Measurements from ENCODE around the gene MATN4. TPM values are rescaled to one million over a fixed set of nuclear protein-coding genes. Genes with fewer than 3 reads are reported as not detected.

MATN4 gene
- total and polyA plus RNA-seq, 3 donors from 2014 or later = 1.1 to 3.5 (median 2.8) TPM

DNA sequence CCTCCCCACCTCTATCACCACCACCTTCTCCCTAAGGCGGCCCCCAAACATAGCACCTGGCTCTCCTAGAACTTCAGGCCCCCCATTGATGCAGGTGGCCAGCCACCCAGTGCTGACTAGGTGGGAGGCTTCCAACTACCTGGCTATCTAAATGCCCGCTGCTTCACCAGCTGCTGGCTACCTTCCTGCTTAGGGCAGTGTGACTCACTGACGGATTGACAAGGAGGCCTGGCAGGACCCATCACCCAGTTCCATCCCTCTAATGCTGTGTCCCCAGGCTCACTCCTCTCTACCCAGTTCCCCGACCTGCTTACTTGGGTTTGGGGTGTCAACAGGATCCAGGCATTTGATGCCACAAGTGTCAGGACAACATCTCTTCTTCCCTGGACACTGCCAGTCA lies 54.8 kb downstream of the MATN4 start:
- Histone ChIP-seq H3K27ac (no peak overlapping the region), H3K9me3 (no peaks in the 10 kb centered on the region), H3K4me3 (no peak overlapping the region), H3K36me3 (ENCODE audit: low read depth, missing control alignments) (no peaks in the 10 kb centered on the region), H3K4me1 (no peaks in the 10 kb centered on the region), H3K27me3 (no peaks in the 10 kb centered on the region)
- 82 to 98% methylated on average over 4 of the region's 4 CpGs for WGBS, 2 donors
- DNase-seq = no peak
- intact Hi-C loops (cut with DNase I; ENCODE audit: low total_unique reads) = no loop called here
- TF ChIP-seq POLR2A (IDR thresholded peaks at IDR 0.05) = no peak
- TF ChIP-seq, protein P1, sequence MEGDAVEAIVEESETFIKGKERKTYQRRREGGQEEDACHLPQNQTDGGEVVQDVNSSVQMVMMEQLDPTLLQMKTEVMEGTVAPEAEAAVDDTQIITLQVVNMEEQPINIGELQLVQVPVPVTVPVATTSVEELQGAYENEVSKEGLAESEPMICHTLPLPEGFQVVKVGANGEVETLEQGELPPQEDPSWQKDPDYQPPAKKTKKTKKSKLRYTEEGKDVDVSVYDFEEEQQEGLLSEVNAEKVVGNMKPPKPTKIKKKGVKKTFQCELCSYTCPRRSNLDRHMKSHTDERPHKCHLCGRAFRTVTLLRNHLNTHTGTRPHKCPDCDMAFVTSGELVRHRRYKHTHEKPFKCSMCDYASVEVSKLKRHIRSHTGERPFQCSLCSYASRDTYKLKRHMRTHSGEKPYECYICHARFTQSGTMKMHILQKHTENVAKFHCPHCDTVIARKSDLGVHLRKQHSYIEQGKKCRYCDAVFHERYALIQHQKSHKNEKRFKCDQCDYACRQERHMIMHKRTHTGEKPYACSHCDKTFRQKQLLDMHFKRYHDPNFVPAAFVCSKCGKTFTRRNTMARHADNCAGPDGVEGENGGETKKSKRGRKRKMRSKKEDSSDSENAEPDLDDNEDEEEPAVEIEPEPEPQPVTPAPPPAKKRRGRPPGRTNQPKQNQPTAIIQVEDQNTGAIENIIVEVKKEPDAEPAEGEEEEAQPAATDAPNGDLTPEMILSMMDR (IDR thresholded peaks at IDR 0.05) = no peak

DNA sequence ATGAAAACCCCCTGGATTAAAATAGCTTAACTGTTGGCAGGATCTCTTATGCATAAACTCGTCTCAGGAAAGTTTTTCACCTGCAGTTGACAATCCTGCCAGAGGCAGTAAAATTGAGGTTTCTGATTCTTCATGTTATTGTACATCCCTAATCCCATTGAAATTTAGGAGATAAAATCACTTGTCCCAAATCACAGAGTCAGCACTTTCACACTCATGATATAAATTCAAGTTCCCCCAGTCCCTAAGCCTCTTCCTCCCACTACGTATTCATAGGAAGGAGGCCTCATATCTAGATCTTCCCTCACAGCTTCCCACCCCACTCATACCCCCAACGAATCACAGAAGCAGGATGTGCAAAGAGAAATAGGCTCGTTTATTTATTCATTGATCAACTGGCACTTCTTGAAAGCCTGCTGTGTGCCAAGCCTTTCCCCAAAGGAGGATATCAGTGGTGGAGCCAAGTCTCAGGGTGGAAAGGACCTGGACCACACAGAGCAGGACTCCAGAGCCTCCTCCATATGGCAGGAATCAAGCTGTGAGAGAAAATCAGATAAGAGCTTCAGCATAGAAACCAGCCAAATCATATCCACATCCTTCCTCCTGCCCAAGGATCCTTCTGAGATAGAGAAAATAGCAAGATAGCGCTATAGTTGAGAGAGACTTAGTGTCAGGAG lies 56.1 kb downstream of the MATN4 start:
- Histone ChIP-seq H3K4me3 (no peak overlapping the region), H3K27ac (no peak overlapping the region), H3K27me3 (no peaks in the 10 kb centered on the region), H3K9me3 (no peaks in the 10 kb centered on the region), H3K4me1 (no peaks in the 10 kb centered on the region), H3K36me3 (ENCODE audit: low read depth, missing control alignments) (no peaks in the 10 kb centered on the region)
- TF ChIP-seq, protein P1 (IDR thresholded peaks at IDR 0.05) = no peak
- TF ChIP-seq POLR2A (IDR thresholded peaks at IDR 0.05) = no peak
- no peak for DNase-seq
- 72 to 77% methylated on average over 5 of the region's 5 CpGs for WGBS, 2 donors
- intact Hi-C loops (cut with DNase I; ENCODE audit: low total_unique reads) = no loop called here

- TF ChIP-seq, protein P1 (IDR thresholded peaks at IDR 0.05) = no peak
Measured at GRCh38 chr20:45248609-45249008, 59.5 kb downstream of the MATN4 start.

DNA sequence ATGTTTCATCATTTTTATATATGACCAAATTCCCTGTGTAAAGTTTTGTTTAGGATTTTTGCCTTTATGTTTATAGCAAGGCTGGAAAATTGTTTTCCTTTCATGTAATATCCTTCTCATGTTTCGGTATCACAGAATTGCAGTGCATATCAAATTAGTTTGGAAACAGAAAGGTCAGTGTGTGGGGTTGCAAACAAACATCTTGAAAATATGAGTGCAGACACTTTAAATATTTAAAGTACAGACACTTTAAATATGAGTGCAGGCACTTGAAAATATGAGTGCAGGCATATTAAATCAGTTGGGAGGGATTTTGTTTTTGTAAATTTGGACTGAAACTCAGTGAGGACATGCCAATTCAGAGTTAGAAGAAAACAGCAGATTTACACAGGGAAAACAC lies 60.2 kb downstream of the MATN4 start:
- WGBS, 2 donors = 77 to 87% methylated on average over 1 of the region's 1 CpG
- H3K27ac ChIP-seq = no peak overlapping the region
- no peaks in the 10 kb centered on the region for H3K4me1 ChIP-seq
- TF ChIP-seq, protein P1 (IDR thresholded peaks at IDR 0.05) = no peak
- TF ChIP-seq POLR2A (IDR thresholded peaks at IDR 0.05) = no peak
- H3K9me3 ChIP-seq = no peaks in the 10 kb centered on the region
- H3K4me3 ChIP-seq = no peak overlapping the region
- intact Hi-C loops (cut with DNase I; ENCODE audit: low total_unique reads) = no loop called here
- H3K36me3 ChIP-seq (ENCODE audit: low read depth, missing control alignments) = no peaks in the 10 kb centered on the region
- no peak for DNase-seq
- no peaks in the 10 kb centered on the region for H3K27me3 ChIP-seq

More at GRCh38 chr20:45248609-45249008, 59.5 kb downstream of the MATN4 start:
- Histone ChIP-seq H3K27me3 (no peaks in the 10 kb centered on the region), H3K4me3 (no peak overlapping the region), H3K9me3 (no peaks in the 10 kb centered on the region), H3K36me3 (ENCODE audit: low read depth, missing control alignments) (no peaks in the 10 kb centered on the region), H3K27ac (no peak overlapping the region), H3K4me1 (no peaks in the 10 kb centered on the region)
- DNase-seq = no peak
- intact Hi-C loops (cut with DNase I; ENCODE audit: low total_unique reads) = no loop called here

GRCh38 chr20:45246109-45246508 lies 62.0 kb downstream of the MATN4 start:
- DNase-seq = no peak
- no peak for TF ChIP-seq POLR2A (IDR thresholded peaks at IDR 0.05)
- TF ChIP-seq, protein P1 (IDR thresholded peaks at IDR 0.05) = no peak
- WGBS, 2 donors = 63 to 67% methylated on average over 6 of the region's 6 CpGs
- Histone ChIP-seq H3K27me3 (no peaks in the 10 kb centered on the region), H3K4me3 (no peak overlapping the region), H3K4me1 (no peaks in the 10 kb centered on the region), H3K27ac (no peak overlapping the region), H3K9me3 (no peaks in the 10 kb centered on the region), H3K36me3 (ENCODE audit: low read depth, missing control alignments) (no peaks in the 10 kb centered on the region)
- intact Hi-C loops (cut with DNase I; ENCODE audit: low total_unique reads) = no loop called here
